ENCODE measurements around the gene EXOC6B. TPM values are rescaled to one million over a fixed set of nuclear protein-coding genes. Genes with fewer than 3 reads are reported as not detected.

The EXOC6B gene
- total RNA-seq, 1 experiment from 2014 or later: 33.7 TPM

- TF ChIP-seq, protein P1, sequence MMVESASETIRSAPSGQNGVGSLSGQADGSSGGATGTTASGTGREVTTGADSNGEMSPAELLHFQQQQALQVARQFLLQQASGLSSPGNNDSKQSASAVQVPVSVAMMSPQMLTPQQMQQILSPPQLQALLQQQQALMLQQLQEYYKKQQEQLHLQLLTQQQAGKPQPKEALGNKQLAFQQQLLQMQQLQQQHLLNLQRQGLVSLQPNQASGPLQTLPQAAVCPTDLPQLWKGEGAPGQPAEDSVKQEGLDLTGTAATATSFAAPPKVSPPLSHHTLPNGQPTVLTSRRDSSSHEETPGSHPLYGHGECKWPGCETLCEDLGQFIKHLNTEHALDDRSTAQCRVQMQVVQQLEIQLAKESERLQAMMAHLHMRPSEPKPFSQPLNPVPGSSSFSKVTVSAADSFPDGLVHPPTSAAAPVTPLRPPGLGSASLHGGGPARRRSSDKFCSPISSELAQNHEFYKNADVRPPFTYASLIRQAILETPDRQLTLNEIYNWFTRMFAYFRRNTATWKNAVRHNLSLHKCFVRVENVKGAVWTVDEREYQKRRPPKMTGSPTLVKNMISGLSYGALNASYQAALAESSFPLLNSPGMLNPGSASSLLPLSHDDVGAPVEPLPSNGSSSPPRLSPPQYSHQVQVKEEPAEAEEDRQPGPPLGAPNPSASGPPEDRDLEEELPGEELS (CRISPR knock-in tag; IDR thresholded peaks at IDR 0.05): no peak
- TF ChIP-seq, protein P2, sequence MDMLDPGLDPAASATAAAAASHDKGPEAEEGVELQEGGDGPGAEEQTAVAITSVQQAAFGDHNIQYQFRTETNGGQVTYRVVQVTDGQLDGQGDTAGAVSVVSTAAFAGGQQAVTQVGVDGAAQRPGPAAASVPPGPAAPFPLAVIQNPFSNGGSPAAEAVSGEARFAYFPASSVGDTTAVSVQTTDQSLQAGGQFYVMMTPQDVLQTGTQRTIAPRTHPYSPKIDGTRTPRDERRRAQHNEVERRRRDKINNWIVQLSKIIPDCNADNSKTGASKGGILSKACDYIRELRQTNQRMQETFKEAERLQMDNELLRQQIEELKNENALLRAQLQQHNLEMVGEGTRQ (CRISPR knock-in tag; IDR thresholded peaks at IDR 0.05): no peak
- TF ChIP-seq ZSCAN18 (CRISPR knock-in tag; IDR thresholded peaks at IDR 0.05) (no peak), RELA (CRISPR knock-in tag; IDR thresholded peaks at IDR 0.05; ENCODE audit: borderline replicate concordance) (no peak), ESRRA (CRISPR knock-in tag; IDR thresholded peaks at IDR 0.05; ENCODE audit: borderline replicate concordance) (no peak), ZNF671 (CRISPR knock-in tag; IDR thresholded peaks at IDR 0.05) (no peak)
Observed at GRCh38 chr2:72141032-72141645, 684.7 kb downstream of the EXOC6B start (continued).

DNA sequence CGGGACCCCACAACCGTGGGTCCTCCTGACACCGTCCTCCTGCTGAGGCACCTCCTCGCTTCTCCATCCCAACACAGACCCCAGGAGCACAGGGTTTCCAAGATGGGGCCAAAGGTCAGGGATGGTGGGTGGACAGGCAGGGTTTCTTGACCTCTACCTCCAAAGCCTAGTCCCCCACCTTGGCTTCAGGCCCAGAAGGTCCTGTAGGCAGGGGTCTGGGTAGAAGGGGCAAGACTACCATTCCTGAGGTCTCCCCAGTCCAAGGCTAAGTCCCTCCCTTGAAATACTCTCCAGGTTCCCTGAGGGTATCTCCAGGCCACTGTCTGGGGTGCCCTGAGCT is 685.2 kb downstream of the EXOC6B start:
- ATAC-seq (no peak), DNase-seq (ENCODE audit: low spot score) (no peak)
- POLR2A ChIA-PET: no interaction called here
- Mint-ChIP-seq H3K27me3 (ENCODE audit: low read depth) (peaks cover 66% of the 10 kb centered on the region), H3K27ac (no peak overlapping the region), H3K4me3 (no peak overlapping the region), H3K36me3 (no peaks in the 10 kb centered on the region), H3K4me1 (peaks cover 19% of the 10 kb centered on the region), H3K9me3 (no peaks in the 10 kb centered on the region)
- CTCF ChIA-PET: interaction anchor here (1.4 kb wide), 1 partner anchor 216 kb away, joined by 5 read pairs; no protein-coding TSS in a partner anchor
- TF ChIP-seq NFYB (CRISPR knock-in tag; conservative IDR thresholded peaks at IDR 0.05; ENCODE audit: low read depth): no peak
- TF ChIP-seq OVOL2 (CRISPR knock-in tag; IDR thresholded peaks at IDR 0.05; ENCODE audit: borderline replicate concordance): no peak
- no peak for TF ChIP-seq ZMAT4 (CRISPR knock-in tag; IDR thresholded peaks at IDR 0.05)
- no peak for TF ChIP-seq GRHL2 (CRISPR knock-in tag; IDR thresholded peaks at IDR 0.05; ENCODE audit: insufficient replicate concordance, severe bottlenecking)
- TF ChIP-seq, protein P2 (CRISPR knock-in tag; IDR thresholded peaks at IDR 0.05): no peak
- TF ChIP-seq, protein P3, sequence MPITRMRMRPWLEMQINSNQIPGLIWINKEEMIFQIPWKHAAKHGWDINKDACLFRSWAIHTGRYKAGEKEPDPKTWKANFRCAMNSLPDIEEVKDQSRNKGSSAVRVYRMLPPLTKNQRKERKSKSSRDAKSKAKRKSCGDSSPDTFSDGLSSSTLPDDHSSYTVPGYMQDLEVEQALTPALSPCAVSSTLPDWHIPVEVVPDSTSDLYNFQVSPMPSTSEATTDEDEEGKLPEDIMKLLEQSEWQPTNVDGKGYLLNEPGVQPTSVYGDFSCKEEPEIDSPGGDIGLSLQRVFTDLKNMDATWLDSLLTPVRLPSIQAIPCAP (CRISPR knock-in tag; IDR thresholded peaks at IDR 0.05): no peak
- TF ChIP-seq, protein P4, sequence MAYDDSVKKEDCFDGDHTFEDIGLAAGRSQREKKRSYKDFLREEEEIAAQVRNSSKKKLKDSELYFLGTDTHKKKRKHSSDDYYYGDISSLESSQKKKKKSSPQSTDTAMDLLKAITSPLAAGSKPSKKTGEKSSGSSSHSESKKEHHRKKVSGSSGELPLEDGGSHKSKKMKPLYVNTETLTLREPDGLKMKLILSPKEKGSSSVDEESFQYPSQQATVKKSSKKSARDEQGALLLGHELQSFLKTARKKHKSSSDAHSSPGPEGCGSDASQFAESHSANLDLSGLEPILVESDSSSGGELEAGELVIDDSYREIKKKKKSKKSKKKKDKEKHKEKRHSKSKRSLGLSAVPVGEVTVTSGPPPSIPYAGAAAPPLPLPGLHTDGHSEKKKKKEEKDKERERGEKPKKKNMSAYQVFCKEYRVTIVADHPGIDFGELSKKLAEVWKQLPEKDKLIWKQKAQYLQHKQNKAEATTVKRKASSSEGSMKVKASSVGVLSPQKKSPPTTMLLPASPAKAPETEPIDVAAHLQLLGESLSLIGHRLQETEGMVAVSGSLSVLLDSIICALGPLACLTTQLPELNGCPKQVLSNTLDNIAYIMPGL (CRISPR knock-in tag; IDR thresholded peaks at IDR 0.05): no peak
- no peak for TF ChIP-seq ZNF532 (CRISPR knock-in tag; IDR thresholded peaks at IDR 0.05; ENCODE audit: borderline replicate concordance)
- TF ChIP-seq ARID4B (CRISPR knock-in tag; IDR thresholded peaks at IDR 0.05; ENCODE audit: borderline replicate concordance): no peak
